HG02571 (cell line): ENCODE measurements around the gene GDPD5.

Experiments used
- ATAC-seq: cut with Tn5 transposase; IDR thresholded peaks from one replicate; pipeline ENCODE4 v1.9.1; 2021; ENCODE audit warnings: mild to moderate bottlenecking, moderate library complexity; ENCODE audit not compliant: unreplicated experiment

The GDPD5 gene

DNA sequence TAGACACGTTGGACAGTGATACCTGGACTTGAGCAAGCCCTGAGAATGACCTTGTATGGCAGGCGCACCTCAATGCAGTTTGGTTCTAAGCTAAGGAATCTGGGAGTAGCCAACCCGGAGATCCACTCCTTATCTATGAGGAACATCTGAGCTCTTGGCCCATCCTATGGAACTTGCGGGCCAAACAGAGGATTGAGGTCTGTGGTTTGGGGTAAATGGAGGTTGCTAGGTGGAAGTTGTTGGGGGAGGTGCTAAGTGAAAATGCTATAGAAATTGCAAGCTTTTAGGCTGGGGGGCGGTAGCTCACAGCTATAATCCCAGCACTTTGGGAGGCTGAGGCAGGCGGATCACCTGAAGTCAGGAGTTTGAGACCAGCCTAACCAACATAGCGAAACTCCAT is 8.9 kb downstream of the GDPD5 start:
- no peak for ATAC-seq

DNA sequence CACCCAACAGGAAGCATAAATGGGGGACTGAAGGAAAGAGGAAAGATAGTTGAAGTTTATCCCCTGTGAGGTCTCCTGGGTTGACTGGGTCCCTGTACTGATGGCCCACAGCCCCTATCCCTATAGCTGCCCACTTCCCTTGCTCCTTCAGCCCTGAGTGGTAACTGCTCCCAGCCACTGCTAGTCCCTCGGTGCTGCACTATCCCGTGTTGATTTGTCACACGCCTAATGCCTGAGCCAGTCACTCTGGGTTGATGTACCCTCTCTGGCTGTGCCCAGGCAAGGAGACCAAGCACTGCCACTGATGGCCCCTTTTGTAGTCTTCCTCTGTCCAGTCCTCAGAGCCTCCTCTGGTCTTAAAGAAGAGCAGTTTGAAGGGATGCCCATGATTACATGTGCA is 9.6 kb downstream of the GDPD5 start:
- no peak for ATAC-seq

DNA sequence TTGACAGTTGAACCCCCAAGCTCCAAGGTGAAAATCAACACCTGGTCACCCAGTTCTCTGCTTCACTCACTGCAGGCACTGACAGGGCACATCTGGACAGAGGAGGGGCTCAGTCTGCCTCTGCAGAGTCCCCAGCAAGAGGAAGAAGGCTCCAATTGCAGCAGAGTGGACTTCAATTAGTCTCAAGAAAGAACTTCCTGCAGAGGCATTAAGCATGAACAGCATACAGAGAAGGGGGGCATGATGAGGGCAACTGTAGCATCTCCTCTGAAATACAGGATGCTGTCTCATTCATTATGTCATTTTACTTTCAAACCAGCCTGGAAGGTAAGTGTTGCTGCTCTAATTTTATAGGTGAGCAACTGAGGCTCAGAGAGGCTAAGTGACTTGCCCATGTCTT is 11.1 kb downstream of the GDPD5 start:
- no peak for ATAC-seq

DNA sequence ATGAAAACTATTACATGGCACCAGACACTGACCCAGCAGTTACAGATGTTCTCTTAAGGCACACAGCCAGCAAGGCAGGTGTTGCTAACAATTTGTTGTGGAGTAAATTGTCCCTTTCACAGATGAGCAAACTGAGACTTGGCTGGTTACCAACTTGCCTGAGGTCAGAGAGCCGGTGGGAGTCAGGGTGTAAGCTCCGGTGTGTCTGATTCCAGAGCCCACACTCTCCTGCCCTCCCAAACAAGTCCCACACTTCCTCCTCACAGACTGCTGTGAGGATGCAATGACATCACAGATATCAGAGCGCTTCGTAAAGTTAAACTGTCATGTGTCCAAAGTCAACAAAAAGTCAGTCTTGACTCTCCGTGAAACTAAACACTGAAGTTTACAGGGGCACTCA is 12.5 kb downstream of the GDPD5 start:
- ATAC-seq, result no peak

DNA sequence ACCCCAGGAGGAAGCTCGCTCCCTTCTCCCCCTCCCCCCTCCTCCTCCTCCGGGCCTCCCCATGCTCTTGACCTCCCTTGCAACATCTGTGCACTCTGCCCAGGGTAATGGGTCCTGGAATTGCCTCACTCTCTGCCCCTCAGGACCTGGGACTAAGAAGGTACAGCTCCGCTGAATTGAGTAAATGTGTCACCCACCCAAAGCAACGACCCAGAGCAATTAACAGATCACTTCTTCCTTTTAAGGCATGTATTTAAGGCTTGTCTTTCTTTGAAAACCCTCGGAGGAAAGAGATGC is 15.1 kb downstream of the GDPD5 start:
- ATAC-seq, result no peak

DNA sequence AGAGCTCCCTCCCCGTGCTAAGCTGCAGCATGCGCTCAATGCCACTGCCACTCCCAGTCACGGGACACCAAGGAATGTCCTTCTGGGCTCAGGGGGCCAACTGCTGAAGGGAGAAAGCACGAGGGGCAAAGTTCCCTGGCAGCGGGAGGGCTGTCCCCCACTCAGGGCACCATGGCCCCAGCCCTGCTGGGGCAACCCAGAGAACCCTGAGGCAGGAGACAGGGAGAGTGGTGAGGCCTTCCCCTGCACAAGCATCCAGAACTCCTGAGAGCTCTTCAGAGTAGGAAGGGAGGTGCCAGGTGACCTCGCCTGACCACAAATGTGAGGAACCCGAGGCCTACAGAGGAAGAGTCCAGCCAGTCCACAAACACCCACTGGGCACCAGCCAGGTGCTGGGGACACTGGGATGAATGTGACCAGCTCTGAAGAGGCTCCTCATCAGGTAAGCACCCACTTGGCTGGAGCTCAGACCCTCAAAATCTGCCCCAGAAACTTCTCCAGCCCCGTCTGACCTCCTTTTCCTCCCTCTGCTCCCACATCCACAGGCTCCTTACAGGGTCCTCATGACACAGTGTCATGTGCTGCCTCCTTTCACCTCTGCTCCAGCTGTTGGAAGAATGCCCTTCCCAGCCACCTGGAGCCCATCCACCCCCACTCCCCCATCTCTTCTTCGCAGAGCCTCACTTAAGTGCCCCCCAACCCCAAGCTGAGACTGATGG is 15.6 kb downstream of the GDPD5 start:
- ATAC-seq, result no peak

DNA sequence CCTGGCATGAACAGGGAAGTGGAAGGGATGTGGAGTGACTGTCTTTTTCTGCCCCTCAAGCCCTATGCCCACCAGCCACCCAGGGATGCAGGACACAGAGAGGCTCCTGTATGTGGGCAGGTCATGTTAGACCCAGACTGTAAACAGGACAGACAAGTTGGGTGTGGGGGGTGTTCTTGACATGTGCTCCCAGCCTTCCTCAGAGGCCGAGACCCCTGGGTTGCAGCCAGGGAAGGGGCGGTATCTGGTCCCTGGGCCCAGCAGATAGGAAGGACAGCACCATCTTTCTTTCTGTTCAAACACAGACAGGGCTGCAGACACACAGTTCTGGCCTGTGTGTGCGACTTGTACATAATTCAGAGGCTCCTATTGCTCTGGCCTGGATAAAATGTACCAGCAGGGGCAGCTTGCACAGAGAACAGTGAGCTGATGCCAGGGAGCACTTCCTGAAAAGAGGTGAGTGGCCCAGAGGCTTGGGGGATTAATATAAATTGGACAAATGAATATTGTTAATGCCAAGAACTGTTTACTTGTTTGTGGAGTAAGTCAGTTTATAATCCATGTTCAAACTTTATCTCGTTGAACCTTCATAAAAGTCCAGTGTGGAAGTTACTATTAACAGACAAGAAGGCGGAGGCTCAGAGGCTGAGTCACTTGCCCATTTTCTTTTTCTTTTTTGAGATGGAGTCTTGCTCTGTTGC is 16.6 kb downstream of the GDPD5 start:
- no peak for ATAC-seq

DNA sequence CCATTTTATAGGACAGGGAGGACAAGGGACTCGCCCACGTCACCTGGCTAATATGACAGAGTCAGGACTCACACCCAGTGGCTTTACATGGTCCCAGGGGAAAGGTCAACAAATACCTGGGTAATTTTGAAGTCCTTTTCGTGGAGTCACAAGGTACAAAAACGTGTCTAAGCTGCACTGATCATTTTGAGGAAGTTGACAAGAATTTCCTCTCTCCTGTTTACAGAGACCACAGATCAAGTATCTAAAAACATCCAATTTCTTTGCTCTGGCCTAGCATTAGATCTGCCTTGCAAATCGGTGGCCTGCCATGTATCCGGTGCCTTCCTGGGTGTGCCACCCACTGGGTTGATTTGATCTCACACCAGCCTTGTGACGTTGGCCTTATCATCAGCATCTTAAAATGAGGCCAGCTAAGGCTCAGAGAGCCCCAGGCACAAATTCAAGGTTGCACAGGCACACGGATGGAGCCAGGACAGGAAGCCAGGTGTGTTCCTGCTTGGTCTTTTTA is 17.6 kb downstream of the GDPD5 start:
- no peak for ATAC-seq

DNA sequence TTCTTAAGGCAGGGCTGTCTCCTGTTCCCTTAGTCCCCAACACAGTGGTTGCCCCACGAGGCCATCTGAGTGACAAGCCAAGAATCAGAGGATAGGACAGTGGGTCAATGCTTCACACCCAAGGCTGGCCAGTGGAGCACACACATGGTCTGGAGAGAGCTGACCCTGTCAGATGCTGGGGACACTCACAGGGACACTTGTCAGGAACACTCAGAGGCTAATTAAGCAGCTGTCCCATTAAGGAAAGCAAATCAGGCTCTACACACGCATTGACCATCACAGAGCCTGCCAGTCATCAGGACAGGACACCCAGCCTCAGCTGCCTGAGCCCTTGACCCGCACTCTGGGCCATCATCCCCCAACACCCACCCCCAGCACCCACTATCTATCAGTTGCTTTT is 18.2 kb downstream of the GDPD5 start:
- ATAC-seq, result no peak

DNA sequence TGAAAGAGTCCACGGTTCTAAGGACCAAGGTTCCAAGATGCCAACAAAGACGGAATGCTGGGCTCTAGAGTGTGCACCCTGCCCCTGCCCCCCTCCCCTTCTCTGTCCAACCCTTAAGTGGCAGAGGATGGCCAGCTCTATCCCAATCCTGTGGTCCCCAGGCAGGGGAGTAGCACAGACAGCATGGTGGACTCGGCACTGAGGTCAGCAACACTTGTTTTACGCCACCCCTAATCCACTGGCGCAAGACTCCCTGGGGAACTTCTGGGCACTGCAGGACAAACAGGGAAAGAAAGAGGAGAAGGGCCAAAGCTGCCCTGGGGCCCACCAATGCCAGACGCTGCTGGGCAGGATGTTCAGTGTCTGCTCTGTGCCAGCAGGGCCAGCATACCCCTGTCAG is 18.9 kb downstream of the GDPD5 start:
- ATAC-seq, result no peak

DNA sequence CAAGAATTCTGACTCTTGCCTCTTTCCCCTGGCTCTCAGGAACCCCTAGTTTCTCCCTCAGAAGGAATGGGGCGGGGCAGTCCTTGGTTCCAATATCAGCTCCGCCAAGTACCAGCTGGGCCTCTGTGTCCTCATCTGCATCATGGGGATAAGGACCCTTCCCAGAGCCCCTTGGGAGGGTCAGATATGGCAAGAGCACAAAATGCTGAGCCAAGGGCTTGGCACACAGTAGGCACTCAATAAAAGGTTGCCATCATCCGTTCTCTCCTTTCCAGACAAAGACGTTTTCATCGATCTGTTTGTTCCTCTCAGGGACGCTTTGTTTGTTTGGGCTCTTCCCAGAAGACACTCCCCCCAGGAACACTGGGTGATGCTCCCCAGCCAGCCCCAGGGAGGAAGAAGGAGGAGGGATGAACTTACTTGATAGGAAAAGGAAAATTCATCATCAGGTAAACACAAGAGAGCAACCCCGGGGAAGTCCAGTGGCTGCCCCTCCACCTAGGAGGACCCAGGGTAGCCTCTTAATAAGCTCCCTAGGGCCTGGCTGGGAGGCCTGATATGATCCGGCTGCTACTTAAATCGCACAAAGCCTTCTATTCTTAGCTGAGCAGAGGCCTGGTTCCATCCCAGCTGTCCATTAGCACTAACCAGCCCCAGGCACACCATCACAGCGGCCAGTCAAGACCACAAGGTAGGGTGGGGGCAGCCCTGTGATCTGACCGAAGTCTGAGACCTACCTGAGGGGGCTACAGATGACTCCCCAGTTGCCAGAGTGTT is 19.6 kb downstream of the GDPD5 start:
- no peak for ATAC-seq

DNA sequence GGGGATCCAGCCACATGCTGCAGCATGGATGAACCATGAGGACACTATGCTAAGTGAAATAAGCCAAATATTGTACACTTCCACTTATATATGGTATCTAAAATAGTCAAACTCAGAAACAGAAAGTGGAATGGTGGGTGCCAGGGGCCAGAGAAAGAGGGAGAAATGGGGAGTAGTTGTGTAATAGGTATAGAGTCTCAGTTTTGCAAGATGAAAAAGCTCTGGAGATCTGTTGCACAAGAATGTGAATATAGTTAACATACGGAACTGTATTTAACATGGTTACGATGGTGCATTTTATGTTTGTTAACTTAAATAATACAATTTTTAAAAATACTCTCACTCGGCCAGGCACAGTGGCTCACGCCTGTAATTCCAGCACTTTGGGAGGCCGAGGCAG is 21.2 kb downstream of the GDPD5 start:
- no peak for ATAC-seq

DNA sequence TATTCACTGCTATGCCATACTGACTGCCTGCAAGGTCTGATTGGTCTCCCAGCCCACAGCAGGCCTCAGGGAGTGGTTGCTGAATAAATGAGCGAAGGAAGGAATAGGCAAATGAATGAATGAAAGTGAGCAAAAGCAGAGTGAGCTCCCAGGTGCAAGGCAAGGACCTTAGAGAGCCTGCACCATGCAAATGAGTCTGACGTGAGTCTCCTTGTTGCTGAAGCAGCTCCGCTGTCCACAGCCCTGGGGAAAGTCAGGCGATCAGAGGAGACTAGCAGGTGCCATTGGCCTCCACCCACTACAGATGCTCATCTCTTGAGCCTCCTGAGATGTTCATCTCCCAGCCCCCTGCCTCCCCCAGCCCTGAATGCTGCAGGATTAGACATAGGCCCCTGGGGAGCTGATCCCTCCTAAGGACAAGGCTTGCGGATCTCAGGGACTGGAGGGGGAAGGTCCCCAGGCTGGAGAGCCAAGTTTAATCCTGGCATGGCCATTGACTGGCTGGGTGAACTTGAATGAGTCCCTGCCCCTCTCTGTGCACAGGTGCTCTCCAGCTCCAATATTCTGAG is 22.1 kb downstream of the GDPD5 start:
- ATAC-seq, result peak; percentile 52

DNA sequence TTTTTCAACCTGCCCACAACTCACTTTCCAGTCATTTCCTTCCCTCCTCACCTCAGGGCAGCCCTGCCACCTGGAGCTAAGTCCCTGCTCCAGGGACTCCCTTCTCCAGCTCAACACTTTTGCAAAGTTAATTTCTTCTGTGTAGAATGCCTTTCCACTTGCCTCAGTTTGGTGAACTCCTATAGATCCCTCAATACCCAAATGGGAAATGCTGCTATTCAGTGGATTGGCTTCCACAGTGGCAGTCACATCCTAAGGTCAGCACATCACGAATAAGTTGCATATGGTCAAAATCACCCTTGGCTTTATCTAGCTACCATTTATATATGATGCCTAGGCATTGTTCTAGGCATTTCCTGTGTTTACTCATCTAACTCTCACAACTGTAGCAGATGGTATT is 23.6 kb downstream of the GDPD5 start:
- ATAC-seq, result no peak

DNA sequence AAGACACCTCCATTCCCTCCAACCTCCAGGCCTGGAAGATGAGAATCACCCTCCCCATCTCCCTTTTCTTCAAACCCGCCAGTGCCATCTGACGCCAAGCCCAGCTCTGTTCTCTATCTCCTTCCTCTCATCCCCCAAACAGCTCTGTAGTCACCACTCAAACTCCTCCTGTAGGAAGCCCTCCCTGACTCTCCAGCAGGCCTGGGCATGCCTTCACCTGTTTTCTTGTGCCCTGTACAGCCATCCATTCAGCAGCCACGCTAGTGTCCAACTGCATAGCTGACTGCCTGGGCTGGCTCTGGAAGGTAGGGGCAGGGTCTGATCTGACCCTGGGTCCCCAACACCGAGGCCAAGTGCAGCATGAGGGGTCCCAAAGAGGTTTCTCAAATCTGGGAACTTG is 25.0 kb downstream of the GDPD5 start:
- ATAC-seq, result no peak

DNA sequence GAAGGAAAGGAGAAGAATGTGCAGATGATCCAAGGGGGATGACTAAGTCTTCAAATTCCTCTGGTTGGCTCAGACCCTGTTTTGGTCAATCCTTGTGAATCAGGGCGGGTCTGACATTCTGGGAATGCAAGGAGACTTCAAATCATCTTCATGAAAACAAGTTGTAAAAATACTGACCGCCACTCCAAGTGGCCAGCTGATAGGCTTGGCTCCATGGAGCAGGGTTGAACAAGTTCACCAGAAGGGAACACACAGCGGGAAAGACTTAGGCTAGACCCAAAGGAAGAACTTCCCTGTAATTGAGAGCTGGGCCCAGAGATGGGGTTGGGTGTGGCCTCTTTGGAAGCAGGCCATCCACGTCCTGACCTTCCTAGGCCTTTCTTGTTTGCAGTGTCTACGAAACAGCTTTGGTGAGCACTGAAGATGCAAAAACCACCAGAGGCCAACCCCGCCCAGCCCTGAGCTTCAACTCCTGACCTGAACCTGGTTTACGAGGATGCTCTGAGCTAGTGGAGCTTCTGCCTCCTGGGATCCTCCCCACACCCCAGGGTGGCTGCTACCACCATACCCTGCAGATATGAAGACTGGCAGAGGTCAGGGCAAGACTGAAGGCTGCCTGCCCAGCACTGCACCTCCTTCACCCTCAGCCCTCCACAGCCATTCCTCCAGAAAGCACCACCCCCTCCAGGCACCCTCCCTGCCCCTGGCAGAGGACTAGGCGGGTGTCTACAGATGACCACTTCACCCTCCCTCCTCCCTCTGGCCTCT is 26.1 kb downstream of the GDPD5 start:
- no peak for ATAC-seq

DNA sequence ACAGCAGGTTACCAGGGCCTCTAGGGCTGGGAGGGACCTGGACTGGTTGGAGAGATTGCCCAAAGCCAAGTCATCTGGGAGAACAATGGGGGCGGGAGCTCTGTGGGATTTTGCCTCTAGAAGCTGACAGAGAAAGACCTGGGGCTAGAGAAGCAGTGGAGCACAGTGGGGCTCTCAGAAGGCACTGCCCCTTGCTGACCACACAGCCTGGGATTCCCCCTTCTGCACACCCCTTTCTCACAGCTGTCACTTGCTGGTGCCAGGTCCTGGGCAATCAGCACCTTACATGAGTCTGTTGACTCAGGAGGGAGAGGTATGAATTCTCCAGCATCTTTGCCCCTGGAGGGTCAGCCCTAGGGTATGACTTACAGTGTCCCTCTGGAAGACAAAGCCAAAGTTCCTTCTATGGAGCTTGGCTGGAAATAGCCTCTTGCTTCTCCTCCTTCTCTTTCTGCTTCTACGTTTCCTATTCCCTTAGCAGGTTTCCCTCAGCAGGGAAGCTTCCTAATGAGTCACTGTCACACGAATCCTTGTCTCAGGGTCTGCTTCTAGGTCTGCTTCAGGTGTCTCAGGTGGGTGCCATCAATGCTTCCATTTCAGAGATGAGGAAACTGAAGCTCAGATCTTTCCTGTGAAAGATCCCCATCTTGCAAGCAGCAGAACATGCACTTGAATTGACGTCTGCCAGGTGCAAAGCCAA is 27.0 kb downstream of the GDPD5 start:
- ATAC-seq, result no peak

DNA sequence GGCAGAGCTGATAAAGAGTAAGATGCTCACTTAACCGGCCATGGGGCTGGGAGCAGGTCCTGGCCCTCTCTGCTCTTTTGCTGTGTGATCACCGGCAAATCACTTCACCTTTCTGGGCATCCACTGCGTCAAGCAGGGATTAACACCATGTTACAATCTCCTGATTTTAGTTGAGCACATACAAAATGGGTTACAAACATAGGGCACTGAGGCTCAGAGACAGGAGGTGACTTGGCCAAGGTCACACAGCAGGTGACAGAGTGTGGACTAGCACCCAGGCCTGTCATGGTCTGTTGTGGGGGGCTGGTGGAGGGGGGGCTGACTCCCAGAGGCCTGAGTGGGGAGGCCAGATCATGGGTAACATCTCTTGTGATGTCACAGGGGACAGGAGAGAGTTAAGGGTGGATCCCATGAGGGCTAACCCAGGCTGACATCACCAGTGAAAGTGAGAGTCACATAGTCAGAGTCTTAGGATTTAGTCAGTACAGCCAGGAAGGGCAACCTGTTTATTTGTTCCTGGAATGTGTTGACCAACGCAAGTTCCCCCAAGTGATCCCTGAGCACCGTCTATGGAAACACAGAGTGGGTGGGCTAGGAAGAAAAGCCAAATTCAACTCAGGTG is 27.8 kb downstream of the GDPD5 start:
- ATAC-seq, result no peak

DNA sequence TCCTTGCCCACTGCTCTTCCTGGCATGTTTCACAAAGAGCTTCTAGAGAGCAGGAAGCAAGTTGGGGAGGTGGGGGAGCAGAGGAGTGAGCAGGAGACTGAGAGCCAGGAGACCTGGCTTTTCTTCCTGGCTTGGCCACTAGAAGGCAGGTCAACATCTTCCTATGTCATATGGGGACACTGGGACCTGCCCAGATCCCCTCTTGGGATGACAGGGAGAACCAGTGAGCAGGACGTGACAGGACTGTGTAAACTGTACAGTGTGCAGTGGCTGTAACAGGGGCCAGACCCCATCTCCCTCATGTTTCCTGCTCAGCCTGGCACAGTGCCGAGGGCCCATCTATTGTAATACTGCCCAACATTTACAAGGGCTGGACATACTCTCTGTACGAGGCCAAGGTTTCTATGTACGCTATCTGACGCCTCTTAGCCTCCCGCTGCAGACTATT is 29.4 kb downstream of the GDPD5 start:
- no peak for ATAC-seq
